ENCODE data around the gene CAP1.
"Not testable (repeated sequence)": the region's sequence is repeated elsewhere in the genome, so short reads cannot be mapped to it uniquely, and the experiment has no call there.

CAP1 gene

GRCh38 chr1:40072142-40072541 is 31.6 kb downstream of the CAP1 start:
- H3K27ac ChIP-seq = no peak overlapping the region
- no peak for TF ChIP-seq Cebpa-rat (IDR thresholded peaks at IDR 0.05)
- H3K9me3 ChIP-seq = no peaks in the 10 kb centered on the region
- no peaks in the 10 kb centered on the region for H4K20me1 ChIP-seq
- no peak overlapping the region for H3K4me2 ChIP-seq
- peaks cover 24% of the 10 kb centered on the region for H3K4me1 ChIP-seq
- H3K9ac ChIP-seq = no peak overlapping the region
- no peak overlapping the region for H3K4me3 ChIP-seq
- peaks cover 100% of the 10 kb centered on the region for H3K36me3 ChIP-seq
- H3K27me3 ChIP-seq = no peaks in the 10 kb centered on the region

GRCh38 chr1:40073062-40073461 is 32.5 kb downstream of the CAP1 start:
- Histone ChIP-seq H3K4me3 (no peak overlapping the region), H3K27ac (no peak overlapping the region), H3K36me3 (peaks cover 100% of the 10 kb centered on the region), H3K27me3 (no peaks in the 10 kb centered on the region), H3K4me1 (peaks cover 15% of the 10 kb centered on the region), H3K9ac (no peak overlapping the region), H3K9me3 (no peaks in the 10 kb centered on the region), H3K4me2 (peak overlapping the region; percentile 33; the same call in 1 of the 2 replicates), H4K20me1 (no peaks in the 10 kb centered on the region)
- no peak for TF ChIP-seq Cebpa-rat (IDR thresholded peaks at IDR 0.05)

- TF ChIP-seq Cebpa-rat (IDR thresholded peaks at IDR 0.05) = no peak
- no peak overlapping the region for H3K27ac ChIP-seq
- no peaks in the 10 kb centered on the region for H3K9me3 ChIP-seq
- peaks cover 14% of the 10 kb centered on the region for H3K4me1 ChIP-seq
- H4K20me1 ChIP-seq = no peaks in the 10 kb centered on the region
- H3K27me3 ChIP-seq = no peaks in the 10 kb centered on the region
- no peak overlapping the region for H3K4me3 ChIP-seq
- no peak overlapping the region for H3K4me2 ChIP-seq
- no peak overlapping the region for H3K9ac ChIP-seq
- H3K36me3 ChIP-seq = peaks cover 97% of the 10 kb centered on the region
Measured at GRCh38 chr1:40075266-40075665, 34.7 kb downstream of the CAP1 start.

- no peak overlapping the region for H3K4me2 ChIP-seq
- peak overlapping the region; percentile 8; the same call in 1 of the 2 replicates for H3K9ac ChIP-seq
- no peaks in the 10 kb centered on the region for H3K9me3 ChIP-seq
- no peaks in the 10 kb centered on the region for H4K20me1 ChIP-seq
- no peak for TF ChIP-seq Cebpa-rat (IDR thresholded peaks at IDR 0.05)
- H3K27ac ChIP-seq = no peak overlapping the region
- peaks cover 14% of the 10 kb centered on the region for H3K4me1 ChIP-seq
- H3K36me3 ChIP-seq = peaks cover 96% of the 10 kb centered on the region
- H3K27me3 ChIP-seq = no peaks in the 10 kb centered on the region
- H3K4me3 ChIP-seq = no peak overlapping the region
Measured at GRCh38 chr1:40076895-40077312, 36.4 kb downstream of the CAP1 start.

- no peak for TF ChIP-seq Cebpa-rat (IDR thresholded peaks at IDR 0.05)
- Histone ChIP-seq H3K36me3 (peaks cover 95% of the 10 kb centered on the region), H3K4me3 (no peak overlapping the region), H4K20me1 (no peaks in the 10 kb centered on the region), H3K9ac (no peak overlapping the region), H3K27me3 (no peaks in the 10 kb centered on the region), H3K9me3 (no peaks in the 10 kb centered on the region), H3K4me2 (no peak overlapping the region), H3K4me1 (peaks cover 4% of the 10 kb centered on the region), H3K27ac (no peak overlapping the region)
Measured at GRCh38 chr1:40078512-40079333, 38.2 kb downstream of the CAP1 start.

- H3K4me1 ChIP-seq = no peaks in the 10 kb centered on the region
- no peaks in the 10 kb centered on the region for H3K27me3 ChIP-seq
- no peaks in the 10 kb centered on the region for H4K20me1 ChIP-seq
- H3K36me3 ChIP-seq = peaks cover 95% of the 10 kb centered on the region
- H3K4me2 ChIP-seq = no peak overlapping the region
- H3K4me3 ChIP-seq = no peak overlapping the region
- TF ChIP-seq Cebpa-rat (IDR thresholded peaks at IDR 0.05) = no peak
- H3K27ac ChIP-seq = 0 out of 2 replicates have a peak overlapping the region, but pooled peaks have one; percentile 12
- no peaks in the 10 kb centered on the region for H3K9me3 ChIP-seq
- H3K9ac ChIP-seq = no peak overlapping the region
Measured at GRCh38 chr1:40079774-40080400, 39.4 kb downstream of the CAP1 start.

- Histone ChIP-seq H3K4me2 (no peak overlapping the region), H3K4me3 (no peak overlapping the region), H3K9ac (no peak overlapping the region), H3K27ac (no peak overlapping the region), H3K9me3 (no peaks in the 10 kb centered on the region), H3K27me3 (no peaks in the 10 kb centered on the region), H3K4me1 (no peaks in the 10 kb centered on the region), H3K36me3 (peaks cover 95% of the 10 kb centered on the region), H4K20me1 (no peaks in the 10 kb centered on the region)
- TF ChIP-seq Cebpa-rat (IDR thresholded peaks at IDR 0.05) = no peak
Measured at GRCh38 chr1:40081871-40082270, 41.3 kb downstream of the CAP1 start.

GRCh38 chr1:40084750-40085149 is 44.2 kb downstream of the CAP1 start:
- not testable (repeated sequence) for H3K27me3 ChIP-seq, H3K9me3 ChIP-seq, H3K4me2 ChIP-seq, H4K20me1 ChIP-seq, H3K9ac ChIP-seq, H3K27ac ChIP-seq, H3K4me3 ChIP-seq, H3K4me1 ChIP-seq
- H3K36me3 ChIP-seq = peaks cover 97% of the 10 kb centered on the region

GRCh38 chr1:40090652-40091355 is 50.3 kb downstream of the CAP1 start:
- TF ChIP-seq Cebpa-rat (IDR thresholded peaks at IDR 0.05) = no peak
- Histone ChIP-seq H3K36me3 (peaks cover 85% of the 10 kb centered on the region), H3K4me2 (no peak overlapping the region), H3K4me3 (no peak overlapping the region), H3K27ac (no peak overlapping the region), H3K9ac (no peak overlapping the region), H3K9me3 (no peaks in the 10 kb centered on the region), H3K27me3 (no peaks in the 10 kb centered on the region), H4K20me1 (no peaks in the 10 kb centered on the region), H3K4me1 (peaks cover 19% of the 10 kb centered on the region)

- Histone ChIP-seq H3K4me1 (peaks cover 28% of the 10 kb centered on the region), H3K9me3 (no peaks in the 10 kb centered on the region), H3K36me3 (peaks cover 71% of the 10 kb centered on the region), H3K4me2 (no peak overlapping the region), H3K9ac (no peak overlapping the region), H3K27me3 (no peaks in the 10 kb centered on the region), H3K4me3 (no peak overlapping the region), H3K27ac (no peak overlapping the region), H4K20me1 (no peaks in the 10 kb centered on the region)
- no peak for TF ChIP-seq Cebpa-rat (IDR thresholded peaks at IDR 0.05)
Measured at GRCh38 chr1:40092241-40092640, 51.7 kb downstream of the CAP1 start.

Measured in BLaER1 (cell line).